Neutrophil (primary cell): ENCODE results near the gene GLI1.
"Not testable (repeated sequence)": the region's sequence is repeated elsewhere in the genome, so short reads cannot be mapped to it uniquely, and the experiment has no call there.

Experiments used
- H3K27ac ChIP-seq: fragments of 200-600 bp; sonication (generic); 2 replicates; pipeline ENCODE4 v1.5.1; 2016; ENCODE audit warnings: mild to moderate bottlenecking, moderate library complexity
- H3K27me3 ChIP-seq: fragments of 200-600 bp; sonication (generic); 2 replicates; pipeline ENCODE4 v1.6.0; 2016; ENCODE audit warnings: mild to moderate bottlenecking
- H3K36me3 ChIP-seq: fragments of 200-600 bp; sonication (generic); 2 replicates; pipeline ENCODE4 v1.5.1; 2017
- H3K4me1 ChIP-seq, 2 experiments: fragments of 200-600 bp in 1 of 2; sonication (generic) in 1 of 2; 1 replicate in 1 of 2; 2 replicates in 1 of 2; pipeline versions ENCODE4 v1.5.1 to v1.6.1; 2013 to 2016; ENCODE audit warnings: low read depth in 1 of 2, low read length in 1 of 2, mild to moderate bottlenecking in 1 of 2, moderate library complexity in 1 of 2; ENCODE audit not compliant: control insufficient read depth in 1 of 2, insufficient read depth in 1 of 2
- H3K4me3 ChIP-seq, 2 experiments: fragments of 200-600 bp in 1 of 2; sonication (generic) in 1 of 2; 1 replicate in 1 of 2; 2 replicates in 1 of 2; pipeline ENCODE4 v1.5.1; 2013 to 2016; ENCODE audit warnings: low read depth in 1 of 2, low read length in 1 of 2, mild to moderate bottlenecking in 1 of 2, moderate library complexity in 1 of 2
- H3K9me3 ChIP-seq: fragments of 200-600 bp; sonication (generic); 2 replicates; pipeline ENCODE4 v1.5.1; 2016
- CTCF ChIP-seq: fragments of 200-600 bp; sonication (generic); IDR thresholded peaks from 2 replicates; pipeline ENCODE4 v1.5.1; 2016; ENCODE audit warnings: antibody characterized with exemption

Gene GLI1

GRCh38 chr12:57512665-57513064, 53.1 kb downstream of the GLI1 start:
- Histone ChIP-seq H3K36me3 (peaks cover 94% of the 10 kb centered on the region), H3K4me1 (no peaks in the 10 kb centered on the region), H3K27me3 (no peaks in the 10 kb centered on the region), H3K9me3 (no peaks in the 10 kb centered on the region), H3K27ac (no peak overlapping the region), H3K4me3 (no peak overlapping the region)
- TF ChIP-seq CTCF = no peak

- no peaks in the 10 kb centered on the region for H3K27me3 ChIP-seq
- peaks cover 96% of the 10 kb centered on the region for H3K36me3 ChIP-seq
Observed at GRCh38 chr12:57513266-57513665, 53.7 kb downstream of the GLI1 start.

GRCh38 chr12:57513677-57514076, 54.1 kb downstream of the GLI1 start:
- not testable (repeated sequence) for H3K4me3 ChIP-seq, H3K27me3 ChIP-seq, H3K9me3 ChIP-seq, H3K27ac ChIP-seq, H3K4me1 ChIP-seq
- peaks cover 99% of the 10 kb centered on the region for H3K36me3 ChIP-seq

More at GRCh38 chr12:57513266-57513665, 53.7 kb downstream of the GLI1 start:
- no peak overlapping the region for H3K4me3 ChIP-seq
- no peaks in the 10 kb centered on the region for H3K9me3 ChIP-seq
- no peak overlapping the region for H3K27ac ChIP-seq
- H3K4me1 ChIP-seq = peaks cover 2 to 3% of the 10 kb centered on the region in 2 experiments
- TF ChIP-seq CTCF = no peak

- peaks cover 94% of the 10 kb centered on the region for H3K36me3 ChIP-seq
- H3K27me3 ChIP-seq, H3K9me3 ChIP-seq, H3K4me3 ChIP-seq: not testable (repeated sequence)
- H3K4me1 ChIP-seq = peaks cover 12% of the 10 kb centered on the region in 2 experiments
- peak overlapping the region; percentile 100 for H3K27ac ChIP-seq
Observed at GRCh38 chr12:57514246-57514645, 54.7 kb downstream of the GLI1 start.

GRCh38 chr12:57514720-57515407, 55.3 kb downstream of the GLI1 start:
- H3K4me1 ChIP-seq = peaks cover 15 to 18% of the 10 kb centered on the region in 2 experiments
- TF ChIP-seq CTCF = no peak
- peaks cover 88% of the 10 kb centered on the region for H3K36me3 ChIP-seq
- H3K4me3 ChIP-seq = no peak overlapping the region
- peak overlapping the region; percentile 100 for H3K27ac ChIP-seq
- no peaks in the 10 kb centered on the region for H3K9me3 ChIP-seq
- no peaks in the 10 kb centered on the region for H3K27me3 ChIP-seq

GRCh38 chr12:57515408-57515933, 55.9 kb downstream of the GLI1 start:
- Histone ChIP-seq H3K9me3 (no peaks in the 10 kb centered on the region), H3K4me1 (peaks cover 15 to 18% of the 10 kb centered on the region in 2 experiments), H3K36me3 (peaks cover 82% of the 10 kb centered on the region), H3K4me3 (no peak overlapping the region), H3K27me3 (no peaks in the 10 kb centered on the region), H3K27ac (peak overlapping the region; percentile 100)
- TF ChIP-seq CTCF = no peak
